ENCODE measurements around the gene NEXN. TPM values are rescaled to one million over a fixed set of nuclear protein-coding genes. Genes with fewer than 3 reads are reported as not detected.

Gene NEXN
- total RNA-seq, 1 donor from 2014 or later: 0.73 TPM

GRCh38 chr1:77970192-77970591 lies 81.8 kb downstream of the NEXN start:
- peaks cover 47% of the 10 kb centered on the region for H3K4me1 Mint-ChIP-seq
- POLR2A ChIA-PET: interaction anchor here (1.2 kb wide), 1 partner anchor 34 kb away, joined by 7 read pairs; the partner anchor contains the start of gene DNAJB4

GRCh38 chr1:77972080-77972479 lies 83.7 kb downstream of the NEXN start:
- no peak overlapping the region for H3K4me3 Mint-ChIP-seq
- peaks cover 74% of the 10 kb centered on the region for H3K36me3 Mint-ChIP-seq (ENCODE audit: low read depth)
- intact Hi-C loops (cut with micrococcal nuclease): loop anchor here (10.0 kb wide), 1 partner anchor 1897 kb away; the partner anchor contains the start of gene ST6GALNAC3
- H3K27ac Mint-ChIP-seq: no peak overlapping the region
- no peak for DNase-seq
- H3K9me3 Mint-ChIP-seq: no peaks in the 10 kb centered on the region
- POLR2A ChIA-PET: interaction anchor here (0.7 kb wide), 1 partner anchor 125 kb away, joined by 3 read pairs; no protein-coding TSS in a partner anchor
- TF ChIP-seq CTCF (IDR thresholded peaks at IDR 0.05): no peak
- no peaks in the 10 kb centered on the region for H3K27me3 Mint-ChIP-seq
- CTCF ChIA-PET: no interaction called here
- peaks cover 57% of the 10 kb centered on the region for H3K4me1 Mint-ChIP-seq
- ATAC-seq (ENCODE audit: low read depth): no peak

More at GRCh38 chr1:77970192-77970591, 81.8 kb downstream of the NEXN start:
- no peak for TF ChIP-seq CTCF (IDR thresholded peaks at IDR 0.05)
- no peaks in the 10 kb centered on the region for H3K27me3 Mint-ChIP-seq
- CTCF ChIA-PET: no interaction called here
- H3K4me3 Mint-ChIP-seq: no peak overlapping the region
- ATAC-seq (ENCODE audit: low read depth) (no peak), DNase-seq (no peak)
- no peaks in the 10 kb centered on the region for H3K9me3 Mint-ChIP-seq
- H3K27ac Mint-ChIP-seq: no peak overlapping the region
- intact Hi-C loops (cut with micrococcal nuclease): loop anchor here (10.0 kb wide), 1 partner anchor 1895 kb away; the partner anchor contains the start of gene ST6GALNAC3
- H3K36me3 Mint-ChIP-seq (ENCODE audit: low read depth): peaks cover 74% of the 10 kb centered on the region

DNA sequence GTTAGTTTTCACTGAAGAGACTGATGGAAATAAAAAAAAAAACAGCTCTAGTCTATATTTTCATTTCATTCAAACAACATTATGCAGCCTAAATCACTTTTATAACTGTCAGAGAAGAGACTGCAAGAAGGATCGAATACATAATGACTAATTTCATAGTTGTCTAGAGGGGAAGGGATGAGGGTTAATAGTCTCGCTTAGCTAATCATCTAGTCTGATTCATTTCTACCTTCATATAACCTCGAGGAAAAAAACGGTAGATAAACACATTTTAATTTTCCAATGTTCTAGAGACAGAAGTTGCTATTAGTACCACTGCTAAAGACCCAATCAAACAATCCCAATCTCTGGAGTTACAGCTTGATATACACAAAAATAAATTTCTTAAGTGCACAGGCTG lies 87.0 kb downstream of the NEXN start:
- no peaks in the 10 kb centered on the region for H3K9me3 Mint-ChIP-seq
- ChIA-PET POLR2A (interaction anchor here (0.7 to 7.9 kb wide), 4 partner anchors 9 to 210 kb away, joined by 3 to 355 read pairs (median 4); partner anchors contain the start of gene DNAJB4), CTCF (interaction anchor here (1.0 to 1.3 kb wide), 2 partner anchors 139 to 150 kb away, joined by 3 to 7 read pairs; no protein-coding TSS in a partner anchor)
- no peak for TF ChIP-seq CTCF (IDR thresholded peaks at IDR 0.05)
- no peaks in the 10 kb centered on the region for H3K27me3 Mint-ChIP-seq
- H3K36me3 Mint-ChIP-seq (ENCODE audit: low read depth): peaks cover 46% of the 10 kb centered on the region
- intact Hi-C loops (cut with micrococcal nuclease): loop anchor here (10.0 kb wide), 1 partner anchor 1901 kb away; the partner anchor contains the start of gene ST6GALNAC3
- DNase-seq (no peak), ATAC-seq (ENCODE audit: low read depth) (no peak)
- peaks cover 49% of the 10 kb centered on the region for H3K4me1 Mint-ChIP-seq
- H3K4me3 Mint-ChIP-seq: peak overlapping the region; percentile 73
- H3K27ac Mint-ChIP-seq: peak overlapping the region; percentile 59

DNA sequence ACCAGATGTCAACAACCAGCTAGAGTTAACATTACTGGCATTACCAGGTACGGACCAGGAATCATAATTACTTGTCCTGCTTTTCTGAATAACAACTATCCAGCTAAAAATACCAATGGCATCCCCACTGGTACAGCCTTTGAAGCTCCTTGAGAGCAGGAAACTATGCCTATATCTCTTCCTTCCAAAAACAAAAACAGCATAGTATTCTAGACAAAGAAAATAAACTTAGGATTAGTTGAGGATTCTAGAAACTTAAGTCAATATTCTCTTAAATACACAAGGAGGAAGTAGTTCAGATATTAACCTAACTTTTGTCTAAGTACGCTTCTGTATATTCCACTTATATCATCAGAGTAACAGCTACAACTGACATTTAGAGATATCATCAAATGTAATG lies 87.5 kb downstream of the NEXN start:
- no peak for TF ChIP-seq CTCF (IDR thresholded peaks at IDR 0.05)
- H3K4me1 Mint-ChIP-seq: peaks cover 48% of the 10 kb centered on the region
- ATAC-seq (ENCODE audit: low read depth) (no peak), DNase-seq (no peak)
- POLR2A ChIA-PET: interaction anchor here (0.7 to 7.9 kb wide), 4 partner anchors 9 to 211 kb away, joined by 3 to 355 read pairs (median 4); partner anchors contain the start of gene DNAJB4
- intact Hi-C loops (cut with micrococcal nuclease): loop anchor here (10.0 kb wide), 1 partner anchor 1901 kb away; the partner anchor contains the start of gene ST6GALNAC3
- H3K4me3 Mint-ChIP-seq: peak overlapping the region; percentile 73
- H3K9me3 Mint-ChIP-seq: no peaks in the 10 kb centered on the region
- H3K27me3 Mint-ChIP-seq: no peaks in the 10 kb centered on the region
- peaks cover 42% of the 10 kb centered on the region for H3K36me3 Mint-ChIP-seq (ENCODE audit: low read depth)
- CTCF ChIA-PET: interaction anchor here (1.0 to 1.3 kb wide), 2 partner anchors 138 to 150 kb away, joined by 3 to 7 read pairs; no protein-coding TSS in a partner anchor
- H3K27ac Mint-ChIP-seq: peak overlapping the region; percentile 59

- no peak for TF ChIP-seq CTCF (IDR thresholded peaks at IDR 0.05)
- Mint-ChIP-seq H3K4me3 (no peak overlapping the region), H3K4me1 (peaks cover 43% of the 10 kb centered on the region), H3K27me3 (no peaks in the 10 kb centered on the region), H3K36me3 (ENCODE audit: low read depth) (peaks cover 36% of the 10 kb centered on the region), H3K9me3 (no peaks in the 10 kb centered on the region), H3K27ac (no peak overlapping the region)
- DNase-seq: no peak
- intact Hi-C loops (cut with micrococcal nuclease): loop anchor here (10.0 kb wide), 1 partner anchor 1902 kb away; the partner anchor contains the start of gene ST6GALNAC3
- ChIA-PET CTCF (no interaction called here), POLR2A (interaction anchor here (0.6 to 7.9 kb wide), 4 partner anchors 10 to 67 kb away, joined by 3 to 355 read pairs (median 4); partner anchors contain the start of gene DNAJB4)
- ATAC-seq (ENCODE audit: low read depth): no peak
Observed at GRCh38 chr1:77976433-77977076, 88.1 kb downstream of the NEXN start.
